HCT116 (cell line): Measurements from ENCODE around the gene ZCCHC10.

Experiments
- EZH2 ChIP-seq: fragments of 200-600 bp; sonication (generic); IDR thresholded peaks from 2 replicates; pipeline ENCODE4 v1.6.1; 2017; ENCODE audit warnings: antibody characterized with exemption, mixed run types
- EZH2phosphoT487 ChIP-seq: fragments of 200-600 bp; IDR thresholded peaks from 2 replicates; pipeline ENCODE4 v1.6.1; 2018; ENCODE audit warnings: antibody characterized with exemption, borderline replicate concordance
- POLR2A ChIP-seq: IDR thresholded peaks from 2 replicates; pipeline ENCODE4 v1.7.0; 2011; ENCODE audit warnings: borderline replicate concordance; ENCODE audit not compliant: insufficient read depth, insufficient read length; ENCODE audit errors: extremely low read depth
- POLR2AphosphoS5 ChIP-seq: IDR thresholded peaks from 2 replicates; pipeline ENCODE4 v1.6.1; 2011; ENCODE audit warnings: mild to moderate bottlenecking, low read depth, low read length, moderate library complexity
- RAD21 ChIP-seq: IDR thresholded peaks from 2 replicates; pipeline ENCODE4 v1.6.1; 2012; ENCODE audit warnings: low read depth, mild to moderate bottlenecking
- SP1 ChIP-seq: IDR thresholded peaks from 2 replicates; pipeline ENCODE4 v1.6.1; 2012; ENCODE audit warnings: low read depth
- TCF7L2 ChIP-seq: IDR thresholded peaks from 2 replicates; pipeline ENCODE4 v1.7.0; 2011; ENCODE audit warnings: borderline replicate concordance, inconsistent platforms; ENCODE audit not compliant: insufficient read depth, insufficient read length; ENCODE audit errors: extremely low read depth
- TF ChIP-seq, protein P1 (sequence below), 3 experiments: fragments of 200-600 bp in 1 of 3; sonication (generic) in 1 of 3; IDR thresholded peaks in 2 of 3; conservative IDR thresholded peaks in 1 of 3; 2 replicates each; pipeline ENCODE4 v1.5.1; 2012 to 2017; ENCODE audit warnings: low read depth in 2 of 3, low read length in 2 of 3, antibody characterized with exemption in 1 of 3, borderline replicate concordance in 1 of 3, control low read depth in 1 of 3, mild to moderate bottlenecking in 1 of 3, mixed read lengths in 1 of 3, mixed run types in 1 of 3, moderate library complexity in 1 of 3; ENCODE audit not compliant: insufficient read depth in 1 of 3

DNA sequence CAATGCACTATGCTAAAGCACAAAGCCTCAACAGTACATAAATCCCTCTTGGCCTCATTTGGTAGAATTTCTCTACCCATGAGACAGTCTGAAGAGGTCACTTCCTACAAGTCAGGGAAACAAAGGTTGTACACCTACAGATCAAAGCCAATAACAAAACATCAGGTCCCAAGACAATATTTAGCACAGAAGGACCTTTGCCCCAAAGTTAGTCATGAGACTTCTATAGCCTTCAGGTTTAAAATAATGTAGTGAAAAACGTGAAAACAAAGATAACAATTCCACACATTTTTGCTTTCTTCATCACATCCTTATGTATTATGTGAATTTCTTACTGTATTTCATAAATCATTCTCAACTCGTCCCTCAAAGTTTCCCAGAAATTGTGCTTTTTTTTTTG, 78.7 kb downstream of the ZCCHC10 start:
- TF ChIP-seq EZH2 (no peak), POLR2AphosphoS5 (no peak), TCF7L2 (no peak), EZH2phosphoT487 (no peak), SP1 (no peak), RAD21 (no peak), POLR2A (no peak)
- TF ChIP-seq, protein P1, sequence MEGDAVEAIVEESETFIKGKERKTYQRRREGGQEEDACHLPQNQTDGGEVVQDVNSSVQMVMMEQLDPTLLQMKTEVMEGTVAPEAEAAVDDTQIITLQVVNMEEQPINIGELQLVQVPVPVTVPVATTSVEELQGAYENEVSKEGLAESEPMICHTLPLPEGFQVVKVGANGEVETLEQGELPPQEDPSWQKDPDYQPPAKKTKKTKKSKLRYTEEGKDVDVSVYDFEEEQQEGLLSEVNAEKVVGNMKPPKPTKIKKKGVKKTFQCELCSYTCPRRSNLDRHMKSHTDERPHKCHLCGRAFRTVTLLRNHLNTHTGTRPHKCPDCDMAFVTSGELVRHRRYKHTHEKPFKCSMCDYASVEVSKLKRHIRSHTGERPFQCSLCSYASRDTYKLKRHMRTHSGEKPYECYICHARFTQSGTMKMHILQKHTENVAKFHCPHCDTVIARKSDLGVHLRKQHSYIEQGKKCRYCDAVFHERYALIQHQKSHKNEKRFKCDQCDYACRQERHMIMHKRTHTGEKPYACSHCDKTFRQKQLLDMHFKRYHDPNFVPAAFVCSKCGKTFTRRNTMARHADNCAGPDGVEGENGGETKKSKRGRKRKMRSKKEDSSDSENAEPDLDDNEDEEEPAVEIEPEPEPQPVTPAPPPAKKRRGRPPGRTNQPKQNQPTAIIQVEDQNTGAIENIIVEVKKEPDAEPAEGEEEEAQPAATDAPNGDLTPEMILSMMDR (IDR thresholded peaks at IDR 0.05 in 2 of 3, conservative IDR thresholded peaks at IDR 0.05 in 1 of 3; ENCODE audit: borderline replicate concordance in 1 of 3, insufficient read depth in 1 of 3, low read depth in 2 of 3, low read length in 2 of 3): no peak
